Heart right ventricle (tissue), 16 donors: ENCODE results near the gene ST7. TPM values are rescaled to one million over a fixed set of nuclear protein-coding genes. Genes with fewer than 3 reads are reported as not detected.

Source experiments
- ATAC-seq, 8 donors: fragments of 200-7000 bp; cut with Tn5 transposase; one replicate each; pipeline ENCODE4 v1.9.1; 2020; ENCODE audit warnings: mild to moderate bottlenecking in 8 of 8, moderate library complexity in 8 of 8, moderate number of reproducible peaks in 1 of 8
- DNase-seq, 2 donors: peaks; one replicate each; pipeline ENCODE4 v3.0.0-alpha.2; 2020
- H3K27ac ChIP-seq, 10 donors: fragments of 200-600 bp; sonication (generic) in 2 of 10; one replicate each; pipeline versions ENCODE4 v1.5.0 to v1.8.0; 2020 to 2022; ENCODE audit warnings: mild to moderate bottlenecking in 3 of 10
- H3K27me3 ChIP-seq, 7 donors: fragments of 200-600 bp; one replicate each; pipeline ENCODE4 v1.8.0; 2021 to 2022; ENCODE audit warnings: mild to moderate bottlenecking in 2 of 7
- H3K36me3 ChIP-seq, 9 donors: fragments of 200-600 bp; sonication (generic) in 1 of 9; one replicate each; pipeline versions ENCODE4 v1.5.0 to v1.8.0; 2020 to 2022; ENCODE audit warnings: mild to moderate bottlenecking in 2 of 9
- H3K4me1 ChIP-seq, 9 donors: fragments of 200-600 bp; sonication (generic) in 1 of 9; one replicate each; pipeline versions ENCODE4 v1.5.0 to v1.8.0; 2020 to 2022; ENCODE audit warnings: mild to moderate bottlenecking in 4 of 9
- H3K4me3 ChIP-seq, 10 donors: fragments of 200-600 bp; sonication (generic) in 2 of 10; one replicate each; pipeline versions ENCODE4 v1.5.0 to v1.8.0; 2020 to 2022; ENCODE audit warnings: mild to moderate bottlenecking in 7 of 10, moderate library complexity in 2 of 10
- H3K9me3 ChIP-seq, 11 donors: fragments of 200-600 bp in 10 of 11; sonication (generic) in 2 of 11; one replicate each; pipeline versions ENCODE4 v1.5.0 to v1.8.0; 2013 to 2022; ENCODE audit warnings: mild to moderate bottlenecking in 2 of 11, control low read depth in 1 of 11, moderate library complexity in 1 of 11
- WGBS, 2 donors: extraction: QIAGEN DNeasy Blood & Tissue Kit; methylation state at CpG; one replicate each; pipeline ENCODE4 v1.1.7; 2013; ENCODE audit warnings: inconsistent platforms in 1 of 2; 5-methylcytosine and 5-hydroxymethylcytosine counted together
- intact Hi-C, 10 donors: fragments of 100-400 bp; cut with DNase I; formaldehyde crosslinking; loops; one replicate each; pipeline versions ENCODE4 v1.11.1 to v1.14.2; 2022
- polyA plus RNA-seq, 2 donors: library from polyadenylated mRNA; stranded (reverse); fragments of 200-250 nt; gene quantifications; one replicate each; pipeline ENCODE4 v1.2.3, GENCODE V29; 2013
- total RNA-seq, 10 donors: library from RNA; stranded (reverse); fragmentation: NEBNext Ultra II Directional in 3 of 10; extraction: Animal tissue kit (Norgen Biotek cat#: 25700) in 3 of 10; gene quantifications; one replicate each; pipeline versions ENCODE4 v1.2.1 to v1.2.4, GENCODE V29; 2021 to 2023
- TF ChIP-seq, protein P1 (sequence below), 9 donors: fragments of 200-600 bp; sonication (generic) in 2 of 9; IDR thresholded peaks; one replicate each; pipeline versions ENCODE4 v1.5.0 to v1.8.0; 2021 to 2022; ENCODE audit warnings: antibody characterized with exemption in 9 of 9, mild to moderate bottlenecking in 5 of 9, moderate library complexity in 1 of 9
- donor health status: Arrhythmogenic right ventricular cardiomyopathy.
- donor health status: ischemic (EF 13 %, LVEDD 7.1; RV severe dilation, severe dysfunction).
- donor health status: healthy with polysubstance abuse.
- donor health status: DM: no; HTN: yes; CAD: no.
- donor health status: DM: no; HTN: no; CAD: no.
- donor health status: ischemic (EF 25% LVEDD 6.9; RV normal size, moderate dysfunction).
- donor health status: ischemic (EF 25% LVEDD 5.7; RV mildly dilated, moderate dysfunction).
- donor health status: healthy.
- donor health status: DM: yes; HTN: yes; CAD: no.
- donor health status: Ischemic cardiomyopathy.
- donor health status: ischemic (EF 35%, LVEDD 5.7; RV mildly dilated, moderate dysfunction).
- donor health status: nonischemic (EF 11% LVEDD 7.7; RV severe dilation, severe dysfunction).
- donor health status: DM: yes; HTN: yes; CAD: no.
- donor health status: PGD.
- donor health status: ischemic (EF 29% LVEDD 5.4; RV normal size, mild dysfunction).
- donor health status: nonischemic (EF 23%, LVEDD 6.1; RV moderate dilation, normal function).

The ST7 gene
- total and polyA plus RNA-seq, 12 donors, result 20.1 to 40.2 (median 23.4) TPM

- Histone ChIP-seq H3K4me3 (no peak overlapping the region), H3K27ac (no peak overlapping the region), H3K36me3 (no peaks in the 10 kb centered on the region), H3K9me3 (no peaks in the 10 kb centered on the region), H3K4me1 (peaks cover 2 to 52% (median 23%) of the 10 kb centered on the region in 9 donors), H3K27me3 (no peaks in the 10 kb centered on the region)
- 80 to 83% methylated on average over 3 of the region's 3 CpGs for WGBS, 2 donors
- no peak for ATAC-seq
- DNase-seq, result no peak
- intact Hi-C loops, result no loop called here
- TF ChIP-seq, protein P1, sequence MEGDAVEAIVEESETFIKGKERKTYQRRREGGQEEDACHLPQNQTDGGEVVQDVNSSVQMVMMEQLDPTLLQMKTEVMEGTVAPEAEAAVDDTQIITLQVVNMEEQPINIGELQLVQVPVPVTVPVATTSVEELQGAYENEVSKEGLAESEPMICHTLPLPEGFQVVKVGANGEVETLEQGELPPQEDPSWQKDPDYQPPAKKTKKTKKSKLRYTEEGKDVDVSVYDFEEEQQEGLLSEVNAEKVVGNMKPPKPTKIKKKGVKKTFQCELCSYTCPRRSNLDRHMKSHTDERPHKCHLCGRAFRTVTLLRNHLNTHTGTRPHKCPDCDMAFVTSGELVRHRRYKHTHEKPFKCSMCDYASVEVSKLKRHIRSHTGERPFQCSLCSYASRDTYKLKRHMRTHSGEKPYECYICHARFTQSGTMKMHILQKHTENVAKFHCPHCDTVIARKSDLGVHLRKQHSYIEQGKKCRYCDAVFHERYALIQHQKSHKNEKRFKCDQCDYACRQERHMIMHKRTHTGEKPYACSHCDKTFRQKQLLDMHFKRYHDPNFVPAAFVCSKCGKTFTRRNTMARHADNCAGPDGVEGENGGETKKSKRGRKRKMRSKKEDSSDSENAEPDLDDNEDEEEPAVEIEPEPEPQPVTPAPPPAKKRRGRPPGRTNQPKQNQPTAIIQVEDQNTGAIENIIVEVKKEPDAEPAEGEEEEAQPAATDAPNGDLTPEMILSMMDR (IDR thresholded peaks at IDR 0.05), result no peak
Measured at GRCh38 chr7:117008118-117008885, 55.0 kb downstream of the ST7 start.

DNA sequence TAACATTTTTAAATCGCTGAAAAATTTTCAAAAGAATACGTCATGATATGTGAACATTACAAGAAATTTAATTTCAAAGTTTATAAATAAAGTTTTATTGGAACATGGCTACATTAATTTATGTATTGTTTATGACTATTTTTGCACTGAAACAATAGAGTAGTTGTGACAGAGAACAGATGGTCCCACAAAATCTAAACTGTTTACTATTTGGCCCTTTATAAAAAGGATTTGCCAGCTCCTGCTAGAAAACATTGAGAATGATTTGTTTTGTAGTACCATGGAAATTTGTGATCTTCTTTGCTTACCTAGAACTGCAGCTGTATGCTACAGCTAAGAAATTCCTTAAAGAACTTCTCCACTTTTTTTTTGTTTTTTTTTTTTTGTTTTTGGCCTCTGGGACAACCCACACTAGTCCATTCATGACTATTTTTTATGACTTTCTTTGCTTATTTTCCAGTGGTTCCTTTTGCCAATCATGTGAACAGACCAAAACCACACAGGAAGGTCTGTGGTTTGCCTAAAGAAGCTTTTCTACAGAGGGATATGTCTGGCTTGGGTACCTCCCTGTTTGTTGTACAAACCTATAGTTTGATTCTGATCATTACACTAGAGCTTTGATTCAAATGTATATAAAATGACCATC, 55.7 kb downstream of the ST7 start:
- H3K27ac ChIP-seq, result no peak overlapping the region
- no peaks in the 10 kb centered on the region for H3K9me3 ChIP-seq
- H3K36me3 ChIP-seq, result no peaks in the 10 kb centered on the region
- intact Hi-C loops, result no loop called here
- DNase-seq (no peak), ATAC-seq (peak in 1 of 8 donors; percentile 56)
- H3K4me1 ChIP-seq, result peaks cover 2 to 57% (median 24%) of the 10 kb centered on the region in 9 donors
- H3K4me3 ChIP-seq, result no peak overlapping the region
- 97 to 99% methylated on average over 2 of the region's 2 CpGs for WGBS, 2 donors
- TF ChIP-seq, protein P1 (IDR thresholded peaks at IDR 0.05), result no peak
- no peaks in the 10 kb centered on the region for H3K27me3 ChIP-seq

DNA sequence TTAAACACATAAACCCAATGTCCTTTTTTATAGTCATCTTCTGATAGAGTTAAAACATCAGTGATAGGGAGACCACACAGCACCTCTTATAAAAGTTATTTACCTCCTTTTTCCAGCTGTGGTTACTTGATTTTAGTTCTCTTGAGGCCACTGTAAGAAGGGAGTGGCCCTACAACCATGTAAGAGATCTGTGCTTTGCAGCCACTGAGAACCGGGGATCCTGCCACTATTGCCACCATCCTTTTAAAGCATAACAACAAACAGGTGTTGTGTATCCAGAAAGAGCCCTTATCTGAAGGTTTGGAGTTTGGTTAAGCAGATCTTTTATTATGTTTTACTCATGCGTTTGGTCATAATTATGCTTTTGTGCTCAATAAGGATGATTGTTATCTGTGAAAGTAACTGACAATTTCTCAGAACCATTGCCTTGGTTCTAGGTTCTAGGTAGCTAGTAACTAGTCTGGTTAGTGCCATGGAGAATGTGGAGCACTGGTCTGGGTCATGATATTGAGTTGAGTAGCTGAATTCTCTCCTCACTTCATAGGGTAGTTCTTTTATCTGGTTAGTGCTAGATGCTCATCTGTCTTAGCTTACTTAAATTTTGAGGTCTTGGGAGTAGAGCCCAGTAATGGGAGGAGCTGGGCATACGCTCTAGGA, 56.5 kb downstream of the ST7 start:
- Histone ChIP-seq H3K9me3 (no peaks in the 10 kb centered on the region), H3K4me1 (peaks cover 2 to 65% (median 31%) of the 10 kb centered on the region in 9 donors), H3K27ac (no peak overlapping the region), H3K4me3 (no peak overlapping the region), H3K27me3 (no peaks in the 10 kb centered on the region), H3K36me3 (no peaks in the 10 kb centered on the region)
- TF ChIP-seq, protein P1 (IDR thresholded peaks at IDR 0.05), result no peak
- no peak for ATAC-seq
- 84 to 88% methylated on average over 3 of the region's 3 CpGs for WGBS, 2 donors
- DNase-seq, result no peak
- intact Hi-C loops, result loop anchor here in 1 of 10 donors (5.0 kb wide), 1 partner anchor 107 kb away; no protein-coding TSS in a partner anchor

DNA sequence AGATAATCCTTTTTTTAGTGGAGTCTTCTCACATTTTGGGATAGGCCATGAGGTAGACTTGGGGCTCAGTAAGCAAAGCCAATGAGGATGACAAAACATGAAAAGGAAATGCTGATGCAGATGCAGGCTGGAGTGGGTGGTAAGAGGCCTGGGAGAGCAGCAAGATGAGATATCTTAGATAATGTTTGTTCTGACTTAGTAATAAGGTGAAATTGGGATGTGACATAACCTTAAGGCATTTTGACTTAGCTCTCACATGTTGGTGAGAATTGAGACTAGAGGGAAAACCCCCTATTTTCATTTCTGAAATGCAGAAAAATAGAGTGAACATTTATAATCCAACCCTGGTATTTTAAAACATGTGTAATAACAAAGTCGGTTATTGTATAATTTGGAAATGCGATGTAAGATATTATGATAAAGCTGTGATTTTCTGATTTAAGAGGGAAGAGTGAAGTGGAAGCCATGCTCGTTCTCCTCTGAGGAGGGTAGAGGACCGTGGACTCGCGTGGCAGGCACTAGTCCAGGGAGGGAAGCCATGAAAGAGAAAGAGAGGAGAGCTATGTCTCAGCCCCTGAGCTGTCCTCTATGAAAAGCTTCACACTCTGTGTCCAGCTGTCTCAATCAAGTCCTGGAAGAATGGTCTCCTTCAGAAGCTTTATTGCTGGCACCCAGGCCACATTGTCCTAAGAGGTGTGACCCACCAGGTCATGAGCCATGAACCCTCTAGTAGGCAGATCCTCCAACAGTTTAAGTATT, 57.3 kb downstream of the ST7 start:
- no peak for DNase-seq
- TF ChIP-seq, protein P1 (IDR thresholded peaks at IDR 0.05), result no peak
- H3K27me3 ChIP-seq, result no peaks in the 10 kb centered on the region
- H3K4me1 ChIP-seq, result peaks cover 2 to 73% (median 27%) of the 10 kb centered on the region in 9 donors
- ATAC-seq, result no peak
- H3K9me3 ChIP-seq, result no peaks in the 10 kb centered on the region
- no peak overlapping the region for H3K4me3 ChIP-seq
- intact Hi-C loops, result loop anchor here in 1 of 10 donors (5.0 kb wide), 1 partner anchor 107 kb away; no protein-coding TSS in a partner anchor
- no peaks in the 10 kb centered on the region for H3K36me3 ChIP-seq
- 93 to 94% methylated on average over 6 of the region's 6 CpGs for WGBS, 2 donors
- no peak overlapping the region for H3K27ac ChIP-seq
